Transverse colon (tissue), 4 donors: ENCODE results near the gene THBD.

Experiments
- CTCF ChIP-seq, 5 experiments: fragments of 200-600 bp in 3 of 5; fragments of 450-650 bp in 2 of 5; sonication (generic) in 3 of 5; IDR thresholded peaks; 1 replicate in 2 of 5; 2 replicates in 3 of 5; pipeline ENCODE4 v1.5.1; 2016 to 2017; ENCODE audit warnings: antibody characterized with exemption in 5 of 5, inconsistent platforms in 3 of 5, mild to moderate bottlenecking in 2 of 5, moderate library complexity in 1 of 5
- POLR2A ChIP-seq: fragments of 450-650 bp; IDR thresholded peaks from one replicate; pipeline ENCODE4 v1.6.1; 2016; ENCODE audit warnings: antibody characterized with exemption, mild to moderate bottlenecking, moderate library complexity
- POLR2AphosphoS5 ChIP-seq, 3 donors: sonication (generic); formaldehyde crosslinking; IDR thresholded peaks; one replicate each; pipeline ENCODE4 v1.6.1; 2016; ENCODE audit warnings: antibody characterized with exemption in 3 of 3

GRCh38 chr20:23018432-23018831, 31.0 kb downstream of the THBD start:
- no peak for TF ChIP-seq CTCF (IDR thresholded peaks at IDR 0.05)
- no peak for TF ChIP-seq POLR2AphosphoS5 (IDR thresholded peaks at IDR 0.05)
- no peak for TF ChIP-seq POLR2A
